Measurements from ENCODE around the gene TIMP2. TPM values are rescaled to one million over a fixed set of nuclear protein-coding genes. Genes with fewer than 3 reads are reported as not detected.
A peak's percentile ranks its signal among the peaks of the same experiment; 100 is the strongest.
"Not testable (repeated sequence)": the region's sequence is repeated elsewhere in the genome, so short reads cannot be mapped to it uniquely, and the experiment has no call there.

The TIMP2 gene
- total RNA-seq, 4 donors from 2014 or later = 32.2 to 70.7 (median 54.6) TPM

GRCh38 chr17:78878871-78879527, 46.2 kb downstream of the TIMP2 start:
- Histone ChIP-seq H3K36me3 (no peaks in the 10 kb centered on the region), H3K4me1 (peaks cover 30 to 68% (median 41%) of the 10 kb centered on the region in 4 donors), H3K9me3 (no peaks in the 10 kb centered on the region), H3K27me3 (no peaks in the 10 kb centered on the region), H3K27ac (peak overlapping the region; percentile 81 to 87 (median 86)), H3K4me3 (no peak overlapping the region)
- no peak for DNase-seq
- no peak for TF ChIP-seq POLR2A (IDR thresholded peaks at IDR 0.05)
- no peak for TF ChIP-seq CTCF (IDR thresholded peaks at IDR 0.05)
- TF ChIP-seq EP300 (IDR thresholded peaks at IDR 0.05; ENCODE audit: low read depth) = no peak
- TF ChIP-seq POLR2AphosphoS5 (IDR thresholded peaks at IDR 0.05) = no peak
- in situ Hi-C loops (cut with MboI; ENCODE audit: low pct_ligation_motif_present in 1 of 4, low pct_unique_long_range_greater_than_20kb in 1 of 4, low sequenced_read_pairs in 3 of 4) = no loop called here
- WGBS, 2 donors (ENCODE audit: low coverage in 1 of 2) = 76 to 82% methylated on average over 5 to 14 of the region's 14 CpGs
- intact Hi-C loops (cut with DNase I; ENCODE audit: low total_unique reads) = no loop called here

- TF ChIP-seq POLR2A (IDR thresholded peaks at IDR 0.05) (no peak), CTCF (IDR thresholded peaks at IDR 0.05) (no peak), EP300 (IDR thresholded peaks at IDR 0.05; ENCODE audit: low read depth) (no peak), POLR2AphosphoS5 (IDR thresholded peaks at IDR 0.05) (no peak)
- no peaks in the 10 kb centered on the region for H3K9me3 ChIP-seq
- intact Hi-C loops (cut with DNase I; ENCODE audit: low total_unique reads) (no loop called here), in situ Hi-C loops (cut with MboI; ENCODE audit: low pct_ligation_motif_present in 1 of 4, low pct_unique_long_range_greater_than_20kb in 1 of 4, low sequenced_read_pairs in 3 of 4) (no loop called here)
- H3K27ac ChIP-seq = peak overlapping the region in 3 of 4 donors; percentile 85 to 87 (median 86)
- no peaks in the 10 kb centered on the region for H3K27me3 ChIP-seq
- no peak overlapping the region for H3K4me3 ChIP-seq
- peaks cover 30 to 66% (median 34%) of the 10 kb centered on the region in 4 donors for H3K4me1 ChIP-seq
- H3K36me3 ChIP-seq = no peaks in the 10 kb centered on the region
- no peak for DNase-seq
- 93% methylated on average over 15 of the region's 15 CpGs; no CpG with 5 or more reads in 1 of the 2 donors for WGBS, 2 donors (ENCODE audit: low coverage in 1 of 2)
These were observed 46.9 kb downstream of the TIMP2 start for GRCh38 chr17:78878261-78878660.

- H3K4me3 ChIP-seq; H3K9me3 ChIP-seq; H3K27me3 ChIP-seq; in situ Hi-C loops (cut with MboI; ENCODE audit: low pct_ligation_motif_present in 1 of 4, low pct_unique_long_range_greater_than_20kb in 1 of 4, low sequenced_read_pairs in 3 of 4); H3K36me3 ChIP-seq; DNase-seq; intact Hi-C loops (cut with DNase I; ENCODE audit: low total_unique reads): not testable (repeated sequence)
- peaks cover 20 to 54% (median 23%) of the 10 kb centered on the region in 4 donors for H3K4me1 ChIP-seq
- peak overlapping the region; percentile 9 to 68 (median 27) for H3K27ac ChIP-seq
- WGBS, 2 donors (ENCODE audit: low coverage in 1 of 2) = 91 to 94% methylated on average over 7 to 8 of the region's 8 CpGs
These were observed 48.2 kb downstream of the TIMP2 start for GRCh38 chr17:78876954-78877517.

GRCh38 chr17:78876094-78876597, 49.0 kb downstream of the TIMP2 start:
- intact Hi-C loops (cut with DNase I; ENCODE audit: low total_unique reads) = no loop called here

More at GRCh38 chr17:78876094-78876597, 49.0 kb downstream of the TIMP2 start:
- H3K4me3 ChIP-seq = no peak overlapping the region
- WGBS, 2 donors (ENCODE audit: low coverage in 1 of 2) = 35 to 61% methylated on average over 5 to 7 of the region's 7 CpGs
- no peaks in the 10 kb centered on the region for H3K9me3 ChIP-seq
- no peak for DNase-seq
- no peaks in the 10 kb centered on the region for H3K36me3 ChIP-seq
- in situ Hi-C loops (cut with MboI; ENCODE audit: low pct_ligation_motif_present in 1 of 4, low pct_unique_long_range_greater_than_20kb in 1 of 4, low sequenced_read_pairs in 3 of 4) = no loop called here
- no peaks in the 10 kb centered on the region for H3K27me3 ChIP-seq
- peaks cover 17 to 51% (median 23%) of the 10 kb centered on the region in 4 donors for H3K4me1 ChIP-seq
- no peak for TF ChIP-seq POLR2AphosphoS5 (IDR thresholded peaks at IDR 0.05)
- TF ChIP-seq CTCF (IDR thresholded peaks at IDR 0.05) = no peak
- TF ChIP-seq EP300 (IDR thresholded peaks at IDR 0.05; ENCODE audit: low read depth) = no peak
- TF ChIP-seq POLR2A (IDR thresholded peaks at IDR 0.05) = no peak
- H3K27ac ChIP-seq = peak overlapping the region; percentile 33 to 68 (median 47)
